HG03103 (cell line): ENCODE measurements around the gene ZBTB16.
"Not testable (repeated sequence)": the region's sequence is repeated elsewhere in the genome, so short reads cannot be mapped to it uniquely, and the experiment has no call there.

Source experiments
- ATAC-seq: cut with Tn5 transposase; IDR thresholded peaks from one replicate; pipeline ENCODE4 v1.9.1; 2021; ENCODE audit warnings: low read depth; ENCODE audit not compliant: unreplicated experiment

Gene ZBTB16

DNA sequence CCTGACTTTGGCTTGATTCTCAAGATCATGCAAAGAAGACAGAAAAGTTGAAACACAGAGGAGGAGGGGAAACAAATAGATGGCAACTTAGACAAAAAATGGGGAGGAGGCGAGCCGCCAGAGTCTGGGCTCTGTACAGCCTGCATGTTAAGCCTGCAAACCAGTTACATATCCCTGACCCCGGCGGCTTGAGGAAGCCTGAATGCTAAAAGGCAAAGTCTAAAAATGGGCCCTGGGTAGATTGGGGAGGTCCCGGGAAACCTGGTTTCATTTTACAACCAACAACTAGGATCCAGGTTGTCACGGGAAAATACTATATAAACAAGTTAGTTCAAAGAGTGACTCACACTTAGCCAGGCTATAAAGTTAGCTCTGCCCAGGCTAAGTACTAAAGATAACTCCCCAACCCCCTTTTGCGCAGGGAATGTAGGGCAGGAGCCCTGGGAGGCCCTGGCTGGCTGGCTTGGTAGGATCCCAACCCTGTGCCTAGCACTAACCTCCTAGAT, 18.8 kb upstream of the ZBTB16 start:
- no peak for ATAC-seq

DNA sequence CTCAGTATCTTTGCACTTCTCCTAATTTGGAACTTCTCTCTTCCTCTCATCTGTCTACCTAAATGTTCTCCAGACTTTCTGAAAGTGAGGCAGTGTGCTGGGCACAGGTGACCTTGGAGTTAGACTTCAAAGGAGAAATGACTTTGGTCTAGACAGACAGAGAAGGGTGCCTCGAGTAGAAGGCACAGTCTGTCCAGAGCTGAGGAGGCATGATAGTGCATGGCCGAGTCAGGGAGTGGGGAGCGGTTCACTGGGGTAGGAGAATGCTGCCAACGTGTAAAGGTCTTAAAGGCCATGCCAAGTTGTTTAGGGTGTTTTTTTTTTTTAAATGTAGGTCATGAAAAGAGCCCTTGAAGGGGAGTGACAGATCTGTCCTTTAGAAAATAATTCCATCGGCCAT, 17.3 kb upstream of the ZBTB16 start:
- ATAC-seq = no peak

DNA sequence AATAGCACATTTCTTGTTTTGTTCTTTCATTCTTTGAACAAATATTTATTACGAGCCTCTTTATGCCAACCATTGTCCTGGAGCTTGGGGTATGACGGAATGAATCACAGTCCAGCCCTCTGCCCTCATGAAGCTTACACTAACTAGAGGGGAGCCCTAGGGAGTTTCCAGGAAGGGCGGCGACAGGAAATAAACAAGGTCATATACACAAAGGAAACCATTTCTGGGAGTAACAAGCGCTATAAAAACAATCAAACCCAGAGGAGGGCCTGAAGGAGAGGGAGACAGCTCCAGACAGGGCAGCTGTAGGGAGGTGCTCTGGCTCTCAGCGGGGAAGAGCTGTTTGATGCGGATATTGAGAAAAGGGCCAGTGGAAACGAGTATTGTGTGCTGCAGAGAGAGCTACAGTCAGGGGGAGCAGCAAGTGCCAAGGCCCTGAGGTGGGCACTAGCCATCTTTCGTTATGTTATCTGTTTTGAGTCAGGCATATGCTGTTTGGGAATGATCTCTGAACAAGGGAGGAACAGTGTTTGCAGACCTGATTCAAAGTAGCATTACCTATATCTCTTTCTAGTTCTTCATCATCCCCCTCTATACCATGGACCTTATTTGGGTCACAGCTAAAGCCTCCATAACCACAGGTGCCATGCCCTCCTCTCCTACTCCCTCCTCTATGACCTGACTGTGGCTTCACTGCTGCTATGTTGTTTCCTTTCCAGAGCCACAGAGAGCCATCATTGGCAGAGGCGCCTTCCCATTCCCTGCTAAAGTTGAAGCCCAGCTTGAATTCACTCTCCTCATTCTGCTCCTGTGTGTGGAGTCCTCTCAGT, 15.3 kb upstream of the ZBTB16 start:
- no peak for ATAC-seq

DNA sequence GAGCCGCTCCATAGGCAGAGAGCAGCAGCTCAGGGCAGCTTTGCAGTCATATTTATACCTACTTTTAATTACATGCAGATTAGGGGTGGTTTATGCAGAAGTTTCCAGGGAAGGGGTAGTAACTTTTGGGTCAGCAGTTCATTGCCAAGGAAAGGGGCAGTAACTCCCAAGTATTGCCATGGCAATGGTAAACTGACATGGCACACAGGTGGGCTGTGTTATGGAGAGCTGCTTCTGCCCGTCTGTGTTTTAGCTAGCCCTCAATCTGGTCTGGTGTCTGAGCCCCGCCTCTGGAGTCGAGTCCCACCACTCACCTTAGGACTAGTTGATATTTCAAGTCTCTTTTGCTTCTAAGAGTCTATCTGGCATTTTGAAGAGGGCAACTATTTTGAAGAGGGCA, 12.2 kb upstream of the ZBTB16 start:
- no peak for ATAC-seq

DNA sequence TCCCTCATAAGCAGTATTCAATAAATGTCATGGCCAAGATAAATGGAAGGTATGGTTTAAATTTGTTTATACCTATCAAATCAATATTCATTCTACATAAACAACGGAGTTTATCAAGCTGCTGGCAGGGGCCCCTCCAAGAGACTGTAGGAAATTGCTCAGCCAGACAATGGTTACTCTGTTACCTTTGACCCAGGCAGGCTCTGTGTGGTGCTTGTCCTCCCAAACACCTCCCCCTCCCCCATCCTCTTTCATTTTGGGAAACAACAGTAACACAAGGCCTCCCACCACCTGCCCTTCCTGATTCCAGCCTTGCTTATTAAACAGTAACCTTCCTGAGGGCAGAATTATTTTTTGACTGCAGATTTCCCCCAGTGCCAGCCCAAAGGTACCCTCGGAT, 10.5 kb upstream of the ZBTB16 start:
- no peak for ATAC-seq

DNA sequence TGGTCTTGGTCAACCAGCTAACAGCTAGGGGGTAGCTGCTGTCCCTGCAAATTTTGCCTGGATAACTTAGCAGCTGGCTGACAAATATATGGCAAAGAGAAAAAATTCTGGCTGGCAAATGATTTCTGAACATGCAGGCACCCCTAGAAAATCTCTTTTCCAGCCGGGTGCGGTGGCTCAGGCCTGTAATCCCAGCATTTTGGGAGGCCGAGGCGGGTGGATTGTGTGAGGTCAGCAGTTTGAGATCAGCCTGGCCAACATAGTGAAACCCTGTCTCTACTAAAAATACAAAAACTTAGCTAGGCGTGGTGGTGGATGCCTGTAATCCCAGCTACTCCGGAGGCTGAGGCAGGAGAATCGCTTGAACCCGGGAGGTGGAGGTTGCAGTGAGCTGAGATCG, 9.7 kb upstream of the ZBTB16 start:
- not testable (repeated sequence) for ATAC-seq

DNA sequence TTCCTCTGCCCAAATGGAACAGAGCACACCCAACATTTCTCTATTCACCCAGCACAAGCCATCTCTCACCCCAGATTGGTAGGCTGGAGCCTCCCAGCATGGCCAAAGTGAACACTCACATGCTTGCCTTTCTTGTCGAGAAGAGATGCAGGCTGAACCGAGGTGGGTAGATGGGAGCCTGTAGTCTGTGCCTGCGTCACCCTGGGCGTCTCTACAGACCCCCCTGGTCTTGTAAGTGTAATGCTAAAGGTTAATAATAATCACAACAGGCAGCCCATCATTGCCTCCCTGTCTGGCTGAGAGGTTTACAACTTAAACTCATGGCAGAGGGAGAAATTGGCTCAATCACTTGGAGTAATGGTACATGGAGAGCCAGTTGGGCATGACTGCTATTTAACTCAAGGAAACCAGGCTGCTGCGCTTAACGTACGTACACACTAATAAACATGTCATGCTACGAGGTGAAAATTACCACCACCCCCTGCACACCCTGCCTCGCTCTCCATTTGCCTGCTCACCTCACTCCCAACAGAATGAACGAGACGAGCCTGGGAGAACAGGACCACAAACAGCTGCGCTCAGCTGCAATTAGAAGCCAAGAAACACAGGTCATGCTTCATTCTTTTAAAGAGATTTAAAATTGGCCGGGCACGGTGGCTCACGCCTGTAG, 9.1 kb upstream of the ZBTB16 start:
- ATAC-seq = no peak

DNA sequence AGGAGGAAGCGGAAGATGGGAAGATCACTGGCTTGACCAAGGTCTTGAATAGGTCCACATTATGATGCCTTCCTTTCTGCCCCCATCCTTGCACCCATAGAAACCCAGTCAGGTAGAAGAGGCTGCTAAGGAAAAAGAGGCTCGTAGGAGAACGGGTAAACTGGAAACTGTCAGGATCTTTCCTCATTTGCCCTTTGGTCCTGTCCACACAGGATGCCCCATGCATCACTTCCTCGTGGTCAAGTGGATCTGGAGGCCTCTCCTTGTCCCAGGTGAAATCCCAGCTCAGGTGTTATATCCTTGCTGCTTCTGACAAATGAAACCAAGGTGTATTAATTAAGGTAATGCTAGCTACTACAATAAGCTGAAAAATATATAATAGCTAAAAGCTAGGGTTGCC, 8.0 kb upstream of the ZBTB16 start:
- ATAC-seq = no peak

DNA sequence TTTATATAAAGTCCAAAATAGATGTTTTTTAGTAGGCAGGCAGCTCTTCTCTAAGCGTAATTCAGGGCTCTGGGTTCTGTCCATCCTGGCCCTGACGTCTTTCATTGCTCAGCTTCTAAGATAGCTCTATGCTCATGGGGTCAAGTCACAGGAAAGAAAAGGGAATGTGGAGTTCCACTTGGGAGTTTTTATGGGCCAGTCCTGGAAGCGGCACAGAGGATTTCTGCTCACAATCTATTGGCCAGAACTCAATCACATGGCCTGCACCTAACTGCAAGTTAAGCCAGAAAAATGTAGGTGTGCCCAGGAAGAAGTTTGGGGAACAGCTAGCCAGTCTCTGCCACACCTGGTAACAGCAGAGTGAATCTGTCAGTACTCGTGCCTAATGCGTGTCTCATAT, 7.4 kb upstream of the ZBTB16 start:
- ATAC-seq = no peak

DNA sequence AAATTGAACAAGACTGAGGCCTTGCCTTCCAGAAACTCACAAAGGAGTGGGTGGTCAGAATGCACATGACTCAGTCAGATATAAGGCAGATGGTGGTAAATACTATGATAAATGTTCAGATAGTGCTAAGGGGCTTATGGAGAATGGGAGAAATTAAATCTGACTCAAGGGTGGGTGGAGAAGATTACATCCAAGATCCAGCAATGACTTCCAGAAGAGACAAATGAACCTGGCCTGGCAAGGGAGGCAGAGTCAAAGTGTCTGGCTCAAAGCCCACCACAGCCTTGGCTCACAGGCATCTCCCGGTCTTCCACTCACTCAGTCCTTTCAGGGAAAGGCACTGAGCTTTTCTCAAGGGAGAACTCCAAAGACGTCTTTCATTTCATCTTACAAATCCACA, 6.1 kb upstream of the ZBTB16 start:
- no peak for ATAC-seq

DNA sequence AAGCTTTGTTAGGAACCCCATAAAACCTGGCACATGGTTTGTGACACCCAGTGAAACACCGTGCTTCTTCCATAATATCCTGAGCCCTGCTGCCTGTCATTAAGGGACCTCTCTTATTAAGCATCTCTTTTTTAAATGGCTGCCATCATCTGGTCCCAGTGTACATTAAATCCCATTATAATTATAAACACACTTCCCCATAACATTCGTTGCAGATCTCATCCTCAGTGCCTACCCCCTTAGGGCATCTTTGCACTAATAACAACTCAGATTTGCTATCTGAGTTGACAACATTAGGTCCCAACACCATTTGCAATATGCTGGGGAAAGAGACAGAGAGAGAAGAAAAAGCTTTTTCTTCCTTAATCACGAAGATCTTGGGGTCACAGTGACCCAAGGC, 4.7 kb upstream of the ZBTB16 start:
- ATAC-seq = no peak

DNA sequence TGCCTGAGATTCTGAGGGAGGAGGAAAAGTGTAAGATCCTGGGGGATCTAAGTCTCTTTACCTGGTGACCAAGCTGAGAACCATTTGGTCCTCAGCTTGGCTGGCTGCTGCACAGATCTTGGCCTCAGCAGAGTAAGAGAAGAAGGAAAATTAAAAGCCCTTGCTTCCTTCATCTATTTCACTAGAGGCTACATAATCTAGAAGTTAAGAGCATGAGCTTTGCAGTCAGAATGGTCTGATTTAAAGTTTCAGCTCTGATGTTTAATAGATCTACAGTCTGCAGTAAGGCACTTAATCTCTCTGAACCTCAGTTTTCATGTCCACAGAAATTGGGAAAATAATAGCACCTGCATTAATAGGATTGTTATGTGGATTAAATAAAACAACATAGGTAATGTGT, 3.1 kb upstream of the ZBTB16 start:
- no peak for ATAC-seq

DNA sequence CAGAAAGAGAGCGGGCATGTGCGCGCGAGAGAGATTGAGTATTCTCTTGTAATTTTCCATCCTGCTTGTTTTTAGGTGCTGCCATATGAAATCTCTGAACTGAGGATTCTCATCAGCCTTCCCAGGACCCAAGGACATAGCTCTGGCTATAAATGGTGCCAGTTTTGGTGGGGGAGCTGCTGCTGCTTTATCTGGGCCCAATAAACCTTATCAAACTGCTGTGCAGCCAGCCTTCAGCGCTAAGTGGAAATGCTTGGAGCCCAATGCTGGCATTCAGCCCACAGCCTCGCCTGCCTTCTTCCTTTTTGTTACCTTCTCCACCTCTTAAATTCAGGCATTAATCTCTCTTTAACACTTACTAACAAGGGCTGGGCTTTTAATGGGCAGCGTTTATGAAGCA, 2.4 kb upstream of the ZBTB16 start:
- no peak for ATAC-seq

DNA sequence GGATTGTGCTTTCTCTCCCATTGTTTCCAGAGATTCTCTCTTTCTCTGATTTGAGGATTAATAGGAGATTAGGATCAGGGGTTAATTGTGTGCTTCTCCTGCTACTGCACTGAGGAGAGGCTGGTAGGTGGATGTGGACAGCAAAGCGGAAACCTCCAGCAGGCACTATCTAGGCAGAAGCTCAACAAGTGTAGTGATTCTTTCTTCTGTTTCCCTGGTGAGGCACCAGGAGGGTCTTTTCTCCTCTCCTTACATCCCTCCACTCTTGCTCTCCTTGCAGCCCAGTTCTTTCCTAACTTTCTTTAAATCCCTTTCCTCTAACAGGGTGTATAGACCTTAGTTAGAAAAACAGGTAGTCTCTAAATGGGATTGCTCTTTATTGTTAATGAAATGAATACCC, 1.9 kb upstream of the ZBTB16 start:
- ATAC-seq = no peak

DNA sequence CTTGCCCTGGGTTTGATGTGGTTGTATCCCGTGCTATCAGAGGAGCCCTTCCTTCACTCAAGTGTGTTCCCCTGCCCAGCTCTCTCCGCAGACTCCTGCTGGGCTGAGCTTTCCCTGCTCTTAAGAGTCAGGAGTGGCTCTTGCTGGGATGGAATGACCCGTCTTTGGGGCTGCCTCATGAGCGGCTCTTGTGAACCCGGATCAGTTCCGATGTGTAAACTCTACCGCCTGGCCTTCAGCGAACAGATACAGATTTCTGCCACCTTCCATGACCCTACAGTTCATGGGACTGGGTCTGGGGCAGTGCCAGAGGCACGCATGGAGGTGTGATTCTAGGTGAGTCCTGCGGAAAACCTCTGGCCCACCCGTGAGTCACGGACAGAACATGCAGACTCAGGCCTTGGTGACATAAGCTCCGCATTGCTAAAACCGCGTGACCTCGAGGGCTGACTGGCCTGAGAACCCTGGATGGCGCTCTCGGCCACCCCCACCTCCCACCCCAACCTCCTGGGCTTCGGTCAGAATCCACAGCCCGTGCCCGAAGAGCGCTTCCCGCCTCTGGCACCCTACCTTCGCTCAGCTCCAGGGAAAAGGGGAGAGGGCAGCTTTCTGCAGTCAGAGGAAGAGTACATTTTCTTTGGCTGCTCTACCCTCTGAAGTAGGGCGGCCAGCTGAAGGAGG, 1.3 kb upstream of the ZBTB16 start:
- ATAC-seq = no peak

DNA sequence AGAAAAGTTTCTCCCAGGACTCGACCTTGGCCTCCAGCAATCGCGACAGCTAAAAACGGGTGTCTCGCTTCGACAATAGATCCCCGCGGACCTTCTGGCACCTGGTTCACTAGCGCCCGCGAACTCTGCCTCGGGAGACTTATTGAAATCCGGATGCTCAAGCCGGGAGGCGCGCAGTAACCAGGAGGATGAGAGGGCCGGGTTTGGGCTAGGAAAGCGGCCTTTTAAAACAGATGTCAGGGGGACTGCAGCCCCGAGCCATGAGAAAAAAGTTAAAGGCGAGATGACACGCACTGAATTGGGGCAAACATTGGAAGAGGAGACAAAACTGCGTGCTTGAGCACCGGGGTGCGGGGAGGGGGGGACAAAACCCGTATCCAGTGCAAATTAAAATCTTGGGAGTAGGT, 637 bp upstream of the ZBTB16 start:
- ATAC-seq = no peak

DNA sequence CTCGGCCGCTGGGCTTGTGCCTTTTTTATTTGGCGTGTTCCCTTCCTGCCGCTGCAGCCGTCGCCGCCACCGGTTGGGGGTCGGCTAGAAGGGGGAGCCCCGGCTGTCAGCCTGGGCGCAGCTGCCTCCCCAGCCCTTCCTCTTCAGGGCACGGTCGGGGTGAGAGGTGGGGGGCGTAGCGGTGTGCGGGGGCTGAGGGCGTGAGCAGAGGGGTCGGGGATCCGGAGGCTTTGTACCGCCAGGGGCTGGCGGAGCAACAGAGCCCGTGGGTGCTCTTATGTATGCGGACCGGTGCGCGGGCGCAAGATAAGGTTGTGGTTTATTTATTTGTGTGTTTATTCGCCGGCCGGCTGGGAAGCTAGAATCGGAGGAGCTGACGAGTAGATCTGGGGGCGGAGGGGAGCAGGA, 477 bp downstream of the ZBTB16 start:
- no peak for ATAC-seq

DNA sequence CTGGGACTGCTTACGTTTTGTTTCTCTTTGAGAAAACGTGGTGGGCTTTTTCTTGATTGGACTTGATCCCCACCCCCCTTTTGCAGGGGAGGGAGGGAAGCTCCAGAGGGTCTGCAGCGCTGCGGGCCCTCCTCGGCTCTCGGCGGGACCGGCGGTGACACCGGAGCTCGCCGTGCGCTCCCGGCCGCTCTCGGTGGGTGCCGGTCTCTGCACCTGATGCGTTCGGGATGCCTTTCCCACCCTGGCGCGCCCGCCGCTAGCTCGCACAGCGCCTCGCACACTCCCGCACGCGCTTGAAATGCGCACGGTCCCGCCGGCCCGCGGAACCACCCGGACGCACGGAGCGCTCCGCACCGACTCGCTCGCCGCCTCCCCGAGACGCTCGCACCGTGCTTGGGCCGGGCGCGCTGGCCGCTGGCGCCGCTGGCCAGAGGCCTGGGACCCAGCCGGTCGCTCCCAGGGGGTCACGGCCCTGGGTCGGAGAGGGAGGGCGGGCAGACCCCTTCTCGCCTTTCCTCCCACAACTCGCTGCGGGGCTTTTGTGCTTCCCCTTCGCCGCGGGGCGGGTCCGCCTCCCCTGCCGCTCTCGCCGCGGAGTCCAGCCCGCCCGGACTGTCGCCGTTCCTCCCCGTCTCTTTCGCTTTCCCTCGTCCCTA, 1.0 kb downstream of the ZBTB16 start:
- ATAC-seq = no peak

DNA sequence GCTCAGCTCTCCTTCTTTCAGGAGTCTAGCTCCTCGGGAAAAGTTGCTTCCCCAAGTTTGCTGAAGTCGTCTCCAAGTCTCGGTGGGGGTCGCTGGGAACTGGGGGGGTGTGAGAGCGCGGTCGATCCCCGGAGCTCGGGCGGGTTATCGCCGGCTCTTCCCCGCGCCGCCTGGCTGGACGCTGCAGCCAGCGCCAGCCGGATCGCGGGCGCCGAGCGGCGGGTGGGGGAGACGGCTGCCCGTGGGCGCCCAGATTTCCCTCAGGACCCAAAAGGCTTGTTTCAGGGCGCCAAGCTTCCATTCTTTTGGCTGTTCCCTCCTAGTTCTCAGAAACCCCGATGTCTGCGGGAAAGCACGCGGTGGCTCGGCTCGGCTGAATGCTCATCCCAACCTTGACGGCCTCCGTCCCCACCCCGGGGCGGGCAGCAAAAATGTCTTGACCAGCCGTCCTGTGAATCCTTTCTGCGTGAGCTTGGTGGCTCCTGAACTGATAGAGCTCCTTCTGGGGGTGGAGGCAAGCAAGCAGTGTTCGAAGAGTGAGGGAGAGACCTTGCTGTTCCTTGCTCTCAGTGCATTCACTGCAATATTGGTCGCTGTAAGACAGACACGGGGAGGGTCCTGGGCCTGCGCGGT, 1.7 kb downstream of the ZBTB16 start:
- no peak for ATAC-seq

DNA sequence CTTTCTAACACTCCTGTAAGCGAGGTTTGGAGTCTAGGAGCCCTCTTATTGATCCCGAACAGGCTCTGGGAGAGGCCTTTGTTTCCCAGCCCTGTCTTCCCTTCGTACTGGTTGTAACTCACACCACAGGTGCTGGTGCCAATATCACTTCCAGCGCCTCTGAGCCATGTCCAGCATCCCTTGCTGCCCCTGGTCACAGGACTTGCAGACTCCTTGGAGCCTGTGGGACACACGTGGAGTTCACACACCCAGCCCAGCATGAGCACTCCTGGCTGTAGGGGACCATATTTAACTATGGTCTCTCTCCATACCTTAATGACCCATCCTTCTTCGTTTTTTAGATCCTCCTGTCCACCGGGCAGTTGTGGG, 2.2 kb downstream of the ZBTB16 start:
- ATAC-seq = no peak

DNA sequence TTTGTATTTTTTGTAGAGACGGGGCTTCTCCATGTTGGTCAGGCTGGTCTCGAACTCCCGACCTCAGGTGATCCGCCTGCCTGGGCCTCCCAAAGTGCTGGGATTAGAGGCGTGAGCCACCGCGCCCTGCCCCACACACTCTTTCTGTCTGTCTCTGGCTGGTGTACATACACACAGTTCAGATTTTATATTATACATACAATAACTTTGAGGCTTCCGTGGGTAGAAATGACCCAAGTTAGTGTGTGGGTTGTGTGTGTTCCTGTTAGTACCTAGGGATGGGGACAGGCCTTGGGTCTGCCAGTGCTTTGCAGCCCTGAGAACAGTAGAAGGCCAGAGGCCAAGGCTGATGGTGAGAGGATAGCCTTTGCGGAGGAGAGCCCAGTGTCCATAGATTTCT, 2.8 kb downstream of the ZBTB16 start:
- no peak for ATAC-seq
